ENCODE results near the gene ABCC12.
"Not testable (repeated sequence)": the region's sequence is repeated elsewhere in the genome, so short reads cannot be mapped to it uniquely, and the experiment has no call there.

ABCC12 gene

GRCh38 chr16:48172682-48173081, 16.9 kb upstream of the ABCC12 start:
- no peak overlapping the region for H2AK5ac ChIP-seq (ENCODE audit: low read length, severe bottlenecking)
- H3K23ac ChIP-seq (ENCODE audit: low read length in 2 of 2), result no peak overlapping the region
- H3K9me3 ChIP-seq (ENCODE audit: control insufficient read depth, low read length), result no peaks in the 10 kb centered on the region
- H2AFZ ChIP-seq (ENCODE audit: low read depth, low read length), result no peak overlapping the region
- WGBS, result 100% methylated on average over 1 of the region's 1 CpG
- H3K36me3 ChIP-seq (ENCODE audit: control insufficient read depth in 1 of 2, insufficient read depth in 2 of 2, low read depth in 1 of 2, low read length in 2 of 2), result no peaks in the 10 kb centered on the region
- H2BK12ac ChIP-seq (ENCODE audit: low read length in 2 of 2), result no peak overlapping the region
- H3K4me1 ChIP-seq (ENCODE audit: control insufficient read depth, insufficient read depth, low read depth, low read length), result no peaks in the 10 kb centered on the region
- no peak overlapping the region for H3K4me2 ChIP-seq (ENCODE audit: low read length, poor library complexity, severe bottlenecking)
- H3K79me1 ChIP-seq (replicated peaks; ENCODE audit: low read length, poor library complexity, severe bottlenecking), result no peaks in the 10 kb centered on the region
- no peak overlapping the region for H3K9ac ChIP-seq (ENCODE audit: low read length)
- no peak for DNase-seq
- H3K4me3 ChIP-seq (ENCODE audit: insufficient read depth in 1 of 2, low read depth in 1 of 2, low read length in 2 of 2), result no peak overlapping the region
- H3K27me3 ChIP-seq (ENCODE audit: control insufficient read depth in 1 of 2, insufficient read depth in 1 of 2, low read length in 2 of 2), result peaks cover 16 to 26% of the 10 kb centered on the region in 2 experiments
- no peak overlapping the region for H2BK15ac ChIP-seq (ENCODE audit: low read depth, poor library complexity, severe bottlenecking)
- H4K91ac ChIP-seq (ENCODE audit: low read length), result no peak overlapping the region
- no peak overlapping the region for H2BK5ac ChIP-seq (ENCODE audit: low read depth, low read length, poor library complexity, severe bottlenecking)
- H2BK120ac ChIP-seq (ENCODE audit: low read depth, low read length), result no peak overlapping the region
- no peak overlapping the region for H3K14ac ChIP-seq (ENCODE audit: low read length in 2 of 2)
- no peak overlapping the region for H4K8ac ChIP-seq (ENCODE audit: low read length)
- no peak overlapping the region for H3K4ac ChIP-seq (ENCODE audit: low read depth in 1 of 2, low read length in 2 of 2)
- H3K27ac ChIP-seq (ENCODE audit: low read length, poor library complexity, severe bottlenecking), result no peak overlapping the region
- no peak overlapping the region for H3K18ac ChIP-seq (ENCODE audit: low read depth in 1 of 2, low read length in 2 of 2)

DNA sequence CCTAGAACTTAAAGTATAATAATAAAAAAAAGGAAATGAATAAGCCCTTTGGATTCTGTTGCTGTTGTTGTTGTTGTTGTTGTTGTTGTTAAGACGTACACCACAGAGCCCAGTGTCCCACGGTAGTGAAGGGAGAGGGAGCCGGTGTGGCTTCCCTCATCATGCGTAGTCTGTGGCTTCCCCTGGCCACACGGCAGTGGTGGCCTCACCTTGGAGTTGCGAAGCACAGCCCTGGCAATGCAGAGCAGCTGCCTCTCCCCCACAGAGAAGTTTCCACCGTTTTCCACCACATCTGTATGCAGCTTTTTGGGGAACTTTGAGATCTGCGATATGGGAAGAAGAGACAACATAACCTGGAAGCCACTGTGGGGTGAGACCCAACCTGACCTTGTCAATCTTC, 14.1 kb upstream of the ABCC12 start:
- Histone ChIP-seq H4K91ac (ENCODE audit: low read length) (no peak overlapping the region), H3K27me3 (ENCODE audit: control insufficient read depth in 1 of 2, insufficient read depth in 1 of 2, low read length in 2 of 2) (peaks cover 9% of the 10 kb centered on the region in 2 experiments), H3K23ac (ENCODE audit: low read length in 2 of 2) (no peak overlapping the region), H3K4ac (ENCODE audit: low read depth in 1 of 2, low read length in 2 of 2) (no peak overlapping the region), H3K36me3 (ENCODE audit: control insufficient read depth in 1 of 2, insufficient read depth in 2 of 2, low read depth in 1 of 2, low read length in 2 of 2) (no peaks in the 10 kb centered on the region), H3K27ac (ENCODE audit: low read length, poor library complexity, severe bottlenecking) (no peak overlapping the region), H3K14ac (ENCODE audit: low read length in 2 of 2) (no peak overlapping the region), H2BK15ac (ENCODE audit: low read depth, poor library complexity, severe bottlenecking) (no peak overlapping the region), H2AFZ (ENCODE audit: low read depth, low read length) (no peak overlapping the region), H2BK5ac (ENCODE audit: low read depth, low read length, poor library complexity, severe bottlenecking) (no peak overlapping the region), H2BK120ac (ENCODE audit: low read depth, low read length) (no peak overlapping the region), H2BK12ac (ENCODE audit: low read length in 2 of 2) (no peak overlapping the region), H2AK5ac (ENCODE audit: low read length, severe bottlenecking) (no peak overlapping the region), H4K8ac (ENCODE audit: low read length) (no peak overlapping the region), H3K18ac (ENCODE audit: low read depth in 1 of 2, low read length in 2 of 2) (no peak overlapping the region), H3K79me1 (replicated peaks; ENCODE audit: low read length, poor library complexity, severe bottlenecking) (no peaks in the 10 kb centered on the region), H3K9me3 (ENCODE audit: control insufficient read depth, low read length) (no peaks in the 10 kb centered on the region), H3K4me3 (ENCODE audit: insufficient read depth in 1 of 2, low read depth in 1 of 2, low read length in 2 of 2) (no peak overlapping the region), H3K9ac (ENCODE audit: low read length) (no peak overlapping the region), H3K4me2 (ENCODE audit: low read length, poor library complexity, severe bottlenecking) (no peak overlapping the region), H3K4me1 (ENCODE audit: control insufficient read depth, insufficient read depth, low read depth, low read length) (peaks cover 1% of the 10 kb centered on the region)
- no peak for DNase-seq
- WGBS, result 88% methylated on average over 8 of the region's 8 CpGs

GRCh38 chr16:48168075-48168474, 12.3 kb upstream of the ABCC12 start:
- H4K8ac ChIP-seq (ENCODE audit: low read length), result no peak overlapping the region
- no peak overlapping the region for H2BK15ac ChIP-seq (ENCODE audit: low read depth, poor library complexity, severe bottlenecking)
- no peak overlapping the region for H3K4me2 ChIP-seq (ENCODE audit: low read length, poor library complexity, severe bottlenecking)
- H3K9me3 ChIP-seq (ENCODE audit: control insufficient read depth, low read length), result no peaks in the 10 kb centered on the region
- H2BK5ac ChIP-seq (ENCODE audit: low read depth, low read length, poor library complexity, severe bottlenecking), result no peak overlapping the region
- no peak overlapping the region for H3K9ac ChIP-seq (ENCODE audit: low read length)
- H2BK120ac ChIP-seq (ENCODE audit: low read depth, low read length), result no peak overlapping the region
- peaks cover 0 to 4% of the 10 kb centered on the region in 2 experiments for H3K27me3 ChIP-seq (ENCODE audit: control insufficient read depth in 1 of 2, insufficient read depth in 1 of 2, low read length in 2 of 2)
- H3K27ac ChIP-seq (ENCODE audit: low read length, poor library complexity, severe bottlenecking), result no peak overlapping the region
- no peaks in the 10 kb centered on the region for H3K36me3 ChIP-seq (ENCODE audit: control insufficient read depth in 1 of 2, insufficient read depth in 2 of 2, low read depth in 1 of 2, low read length in 2 of 2)
- H4K91ac ChIP-seq (ENCODE audit: low read length), result no peak overlapping the region
- H3K14ac ChIP-seq (ENCODE audit: low read length in 2 of 2), result no peak overlapping the region
- H3K23ac ChIP-seq (ENCODE audit: low read length in 2 of 2), result no peak overlapping the region
- 94% methylated on average over 1 of the region's 1 CpG for WGBS
- no peak for DNase-seq
- H3K79me1 ChIP-seq (replicated peaks; ENCODE audit: low read length, poor library complexity, severe bottlenecking), result no peaks in the 10 kb centered on the region
- no peak overlapping the region for H2BK12ac ChIP-seq (ENCODE audit: low read length in 2 of 2)
- no peak overlapping the region for H2AK5ac ChIP-seq (ENCODE audit: low read length, severe bottlenecking)
- no peak overlapping the region for H3K4ac ChIP-seq (ENCODE audit: low read depth in 1 of 2, low read length in 2 of 2)
- no peak overlapping the region for H2AFZ ChIP-seq (ENCODE audit: low read depth, low read length)
- no peak overlapping the region for H3K18ac ChIP-seq (ENCODE audit: low read depth in 1 of 2, low read length in 2 of 2)
- peaks cover 1% of the 10 kb centered on the region for H3K4me1 ChIP-seq (ENCODE audit: control insufficient read depth, insufficient read depth, low read depth, low read length)
- no peak overlapping the region for H3K4me3 ChIP-seq (ENCODE audit: insufficient read depth in 1 of 2, low read depth in 1 of 2, low read length in 2 of 2)

DNA sequence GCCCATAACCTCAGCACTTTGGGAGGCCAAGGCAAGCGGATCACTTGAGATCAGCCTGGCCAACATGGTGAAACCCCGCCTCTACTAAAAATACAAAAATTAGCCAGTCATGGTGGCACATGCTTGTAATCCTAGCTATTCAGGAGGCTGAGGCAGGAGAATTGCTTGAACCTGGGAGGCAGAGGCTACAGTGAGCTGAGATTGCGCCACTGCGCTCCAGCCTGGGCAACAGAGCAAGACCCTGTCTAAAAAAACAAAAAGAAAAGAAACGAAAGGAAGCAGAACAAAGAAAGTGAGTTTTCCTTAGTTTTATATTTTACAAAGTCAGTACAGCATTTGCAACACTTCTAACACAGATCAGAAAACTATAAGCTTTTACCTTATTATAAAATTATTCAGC, 10.8 kb upstream of the ABCC12 start:
- not testable (repeated sequence) for H3K4ac ChIP-seq (ENCODE audit: low read depth in 1 of 2, low read length in 2 of 2); H2BK15ac ChIP-seq (ENCODE audit: low read depth, poor library complexity, severe bottlenecking); H3K9ac ChIP-seq (ENCODE audit: low read length); DNase-seq; H2AK5ac ChIP-seq (ENCODE audit: low read length, severe bottlenecking); H2AFZ ChIP-seq (ENCODE audit: low read depth, low read length); H2BK12ac ChIP-seq (ENCODE audit: low read length in 2 of 2); H3K27ac ChIP-seq (ENCODE audit: low read length, poor library complexity, severe bottlenecking); H2BK5ac ChIP-seq (ENCODE audit: low read depth, low read length, poor library complexity, severe bottlenecking); H3K4me3 ChIP-seq (ENCODE audit: insufficient read depth in 1 of 2, low read depth in 1 of 2, low read length in 2 of 2); H2BK120ac ChIP-seq (ENCODE audit: low read depth, low read length); H3K18ac ChIP-seq (ENCODE audit: low read depth in 1 of 2, low read length in 2 of 2); H3K4me1 ChIP-seq (ENCODE audit: control insufficient read depth, insufficient read depth, low read depth, low read length); H3K9me3 ChIP-seq (ENCODE audit: control insufficient read depth, low read length); H3K23ac ChIP-seq (ENCODE audit: low read length in 2 of 2); H3K27me3 ChIP-seq (ENCODE audit: control insufficient read depth in 1 of 2, insufficient read depth in 1 of 2, low read length in 2 of 2); H4K8ac ChIP-seq (ENCODE audit: low read length); H3K36me3 ChIP-seq (ENCODE audit: control insufficient read depth in 1 of 2, insufficient read depth in 2 of 2, low read depth in 1 of 2, low read length in 2 of 2); H3K14ac ChIP-seq (ENCODE audit: low read length in 2 of 2); H4K91ac ChIP-seq (ENCODE audit: low read length); H3K4me2 ChIP-seq (ENCODE audit: low read length, poor library complexity, severe bottlenecking); H3K79me1 ChIP-seq (replicated peaks; ENCODE audit: low read length, poor library complexity, severe bottlenecking)
- WGBS, result 93% methylated on average over 3 of the region's 5 CpGs

Measured in mesenchymal stem cell (in vitro differentiated cells and primary cell).